Measurements from ENCODE around the gene TNFRSF19.

DNA sequence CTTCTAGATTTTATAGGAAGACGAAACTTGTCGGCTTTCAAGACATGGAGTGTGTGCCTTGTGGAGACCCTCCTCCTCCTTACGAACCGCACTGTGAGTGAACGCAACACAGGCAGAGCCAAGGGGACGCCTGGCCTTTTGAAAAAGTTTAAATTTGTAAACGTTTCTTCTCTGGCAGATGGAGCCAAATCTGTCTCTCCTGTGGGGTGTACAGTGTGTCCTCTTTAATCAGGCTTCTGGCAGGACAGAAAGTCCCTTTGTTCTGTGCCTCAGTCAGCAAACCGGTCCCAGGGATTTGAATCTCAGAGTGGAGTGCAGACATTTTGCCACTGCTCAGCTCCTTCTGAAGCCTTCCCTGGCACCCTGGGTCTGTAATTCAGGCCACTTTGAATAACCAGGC lies 56.5 kb downstream of the TNFRSF19 start:
- TF ChIP-seq ATF3 (IDR thresholded peaks at IDR 0.05; ENCODE audit: insufficient read depth, low read depth, low read length) (no peak), EZH2 (IDR thresholded peaks at IDR 0.05; ENCODE audit: low read depth, low read length, severe bottlenecking) (no peak)
